GM13976 (cell line): Measurements from ENCODE around the gene ZKSCAN2.

Experiments
- DNase-seq: peaks from one replicate; pipeline ENCODE4 v3.0.0; 2012; ENCODE audit warnings: low spot score
- CTCF ChIP-seq: IDR thresholded peaks from 2 replicates; pipeline ENCODE4 v1.5.1; 2012; ENCODE audit warnings: borderline replicate concordance, mild to moderate bottlenecking; ENCODE audit not compliant: insufficient read depth; ENCODE audit errors: extremely low read depth, missing control alignments, control extremely low read depth
- in situ Hi-C: fragments of 300-500 bp; cut with MboI; formaldehyde crosslinking; loops from one replicate; pipeline ENCODE4 v1.12.0; 2022; ENCODE audit warnings: low sequenced_read_pairs, mixed read lengths, inconsistent platforms; ENCODE audit not compliant: unreplicated experiment

The ZKSCAN2 gene

GRCh38 chr16:25257470-25257955 is at the start of gene ZKSCAN2:
ZKSCAN2 (minus strand) TSS chr16:25257845; CDS start chr16:25257127, 718 bp downstream.
- in situ Hi-C loops, result no loop called here
- peak; percentile 93 for DNase-seq
- no peak for TF ChIP-seq CTCF

- in situ Hi-C loops, result no loop called here
- no peak for TF ChIP-seq CTCF
- no peak for DNase-seq
Measured at GRCh38 chr16:25299792-25300590, 42.3 kb upstream of the ZKSCAN2 start.

GRCh38 chr16:25298165-25298872 is 40.7 kb upstream of the ZKSCAN2 start:
- in situ Hi-C loops, result no loop called here
- no peak for TF ChIP-seq CTCF
- DNase-seq, result no peak

GRCh38 chr16:25297151-25297787 is 39.6 kb upstream of the ZKSCAN2 start:
- in situ Hi-C loops, result no loop called here
- TF ChIP-seq CTCF, result no peak
- no peak for DNase-seq

- no peak for DNase-seq
- TF ChIP-seq CTCF, result no peak
- in situ Hi-C loops, result no loop called here
Measured at GRCh38 chr16:25291580-25291979, 33.9 kb upstream of the ZKSCAN2 start.

- in situ Hi-C loops, result no loop called here
- TF ChIP-seq CTCF, result no peak
- DNase-seq, result no peak
Measured at GRCh38 chr16:25289466-25289865, 31.8 kb upstream of the ZKSCAN2 start.
